Upper lobe of left lung (tissue), 4 donors: ENCODE measurements around the gene TCHP.

Source experiments
- EP300 ChIP-seq, 4 donors: sonication (generic); formaldehyde crosslinking; IDR thresholded peaks; one replicate each; pipeline ENCODE4 v1.5.1; 2017; ENCODE audit warnings: antibody characterized with exemption in 4 of 4, control low read depth in 2 of 4
- POLR2A ChIP-seq, 4 donors: fragments of 450-650 bp; IDR thresholded peaks; one replicate each; pipeline ENCODE4 v1.5.1; 2016 to 2017; ENCODE audit warnings: antibody characterized with exemption in 4 of 4, mild to moderate bottlenecking in 2 of 4

GRCh38 chr12:109888179-109889020 is 11.7 kb upstream of the TCHP start:
- no peak for TF ChIP-seq POLR2A (IDR thresholded peaks at IDR 0.05)
- TF ChIP-seq EP300 (IDR thresholded peaks at IDR 0.05) = no peak
